H1 (cell line): Measurements from ENCODE around the gene ZBTB46. TPM values are rescaled to one million over a fixed set of nuclear protein-coding genes. Genes with fewer than 3 reads are reported as not detected.

Experiments used
- CTCF ChIA-PET: fragments of 300-600 bp; sonication (Branson Sonifier 250); formaldehyde crosslinking; loops from one replicate; lab custom pipeline; 2021; ENCODE audit not compliant: partially characterized antibody; lab: Charles Lee
- POLR2A ChIA-PET: fragments of 300-600 bp; sonication (Branson Sonifier 250); formaldehyde crosslinking; loops from one replicate; lab custom pipeline; 2021; ENCODE audit warnings: inconsistent platforms; ENCODE audit not compliant: partially characterized antibody; lab: Charles Lee
- DNase-seq, 2 experiments: peaks; one replicate each; pipeline versions ENCODE4 v3.0.0 to v3.0.0-alpha.2; 2010 to 2022; ENCODE audit warnings: low spot score in 2 of 2, low read depth in 1 of 2, mixed read lengths in 1 of 2
- FAIRE-seq: peaks from 2 replicates; lab custom pipeline; 2011; peaks lifted over from hg19 to GRCh38; lab: Jason Lieb, UNC
- H2AFZ ChIP-seq: 2 replicates; pipeline ENCODE4 v1.8.1; 2012; ENCODE audit warnings: low read length, inconsistent platforms
- H2AK5ac ChIP-seq: 2 replicates; pipeline ENCODE4 v1.6.1; 2013; ENCODE audit warnings: low read depth, low read length
- H2BK120ac ChIP-seq: replicated peaks from 2 replicates; pipeline ENCODE3; 2013; ENCODE audit warnings: low read depth, low read length, inconsistent platforms
- H2BK12ac ChIP-seq: 2 replicates; pipeline ENCODE4 v1.6.1; 2013; ENCODE audit warnings: low read depth, low read length
- H2BK15ac ChIP-seq: 2 replicates; pipeline ENCODE4 v1.6.1; 2013; ENCODE audit warnings: low read length
- H2BK20ac ChIP-seq: 2 replicates; pipeline ENCODE4 v1.6.1; 2013; ENCODE audit warnings: low read length
- H2BK5ac ChIP-seq: 2 replicates; pipeline ENCODE4 v1.6.1; 2013; ENCODE audit warnings: low read depth, low read length
- H3K14ac ChIP-seq: 2 replicates; pipeline ENCODE4 v1.6.1; 2013; ENCODE audit warnings: inconsistent platforms; ENCODE audit not compliant: insufficient read length
- H3K18ac ChIP-seq: 2 replicates; pipeline ENCODE4 v1.6.1; 2013; ENCODE audit warnings: low read length; ENCODE audit errors: extremely low read depth
- H3K23ac ChIP-seq: 2 replicates; pipeline ENCODE4 v1.6.1; 2013; ENCODE audit warnings: inconsistent platforms; ENCODE audit not compliant: insufficient read length
- H3K23me2 ChIP-seq: 2 replicates; pipeline ENCODE4 v1.6.1; 2013; ENCODE audit warnings: low read depth, low read length
- H3K27ac ChIP-seq: 2 replicates; pipeline ENCODE4 v1.6.1; 2011; ENCODE audit warnings: low read depth, low read length, inconsistent platforms
- H3K27me3 ChIP-seq, 4 experiments: replicated peaks in 1 of 4; 1 replicate in 1 of 4; 2 replicates in 3 of 4; pipeline versions ENCODE4 v1.6.1 to v1.8.1; 2011 to 2013; ENCODE audit warnings: low read length in 3 of 4, mild to moderate bottlenecking in 3 of 4, inconsistent platforms in 2 of 4, mixed read lengths in 2 of 4, moderate library complexity in 1 of 4; ENCODE audit not compliant: control insufficient read depth in 3 of 4, insufficient read depth in 3 of 4; ENCODE audit errors: extremely low read depth in 1 of 4
- H3K36me3 ChIP-seq, 4 experiments: 2 replicates each; pipeline versions ENCODE4 v1.6.1 to v1.8.1; 2011 to 2013; ENCODE audit warnings: mild to moderate bottlenecking in 4 of 4, low read length in 3 of 4, moderate library complexity in 2 of 4, control low read depth in 1 of 4, inconsistent platforms in 1 of 4; ENCODE audit not compliant: insufficient read depth in 4 of 4, control insufficient read depth in 2 of 4
- H3K4ac ChIP-seq: replicated peaks from 2 replicates; pipeline ENCODE3; 2013; ENCODE audit warnings: low read length, low read depth, mixed read lengths, inconsistent platforms; ENCODE audit not compliant: insufficient read length
- H3K4me1 ChIP-seq, 4 experiments: replicated peaks in 1 of 4; 1 replicate in 1 of 4; 2 replicates in 3 of 4; pipeline versions ENCODE4 v1.6.1 to v1.8.1; 2011 to 2013; ENCODE audit warnings: low read length in 3 of 4, inconsistent platforms in 2 of 4, mixed read lengths in 1 of 4; ENCODE audit not compliant: insufficient read depth in 4 of 4, control insufficient read depth in 3 of 4
- H3K4me2 ChIP-seq, 2 experiments: 2 replicates each; pipeline versions ENCODE4 v1.6.1 to v1.8.1; 2011 to 2013; ENCODE audit warnings: low read depth in 2 of 2, low read length in 2 of 2, control low read depth in 1 of 2, inconsistent platforms in 1 of 2, mild to moderate bottlenecking in 1 of 2; ENCODE audit not compliant: insufficient read depth in 1 of 2
- H3K4me3 ChIP-seq, 4 experiments: fragments of 200-600, 300-600 bp in 1 of 4; sonication (generic), shearing (Covaris generic), sonication (Bioruptor Twin) in 1 of 4; 2 replicates each; pipeline versions ENCODE4 v1.5.1 to v1.8.1; 2011 to 2016; ENCODE audit warnings: low read length in 4 of 4, low read depth in 3 of 4, control low read depth in 2 of 4, inconsistent platforms in 2 of 4, mild to moderate bottlenecking in 2 of 4, mixed read lengths in 1 of 4, moderate library complexity in 1 of 4; ENCODE audit not compliant: insufficient read depth in 2 of 4; ENCODE audit errors: extremely low read depth in 1 of 4
- H3K56ac ChIP-seq: replicated peaks from 2 replicates; pipeline ENCODE3; 2013; ENCODE audit warnings: low read depth, mild to moderate bottlenecking, mixed read lengths, low read length, inconsistent platforms; ENCODE audit not compliant: insufficient read length
- H3K79me1 ChIP-seq: 2 replicates; pipeline ENCODE4 v1.6.1; 2013; ENCODE audit warnings: low read depth, low read length, control low read depth
- H3K79me2 ChIP-seq, 2 experiments: 2 replicates each; pipeline versions ENCODE4 v1.6.1 to v1.8.1; 2012 to 2013; ENCODE audit warnings: low read length in 2 of 2, mild to moderate bottlenecking in 2 of 2, inconsistent platforms in 1 of 2; ENCODE audit not compliant: insufficient read depth in 2 of 2, control insufficient read depth in 1 of 2
- H3K9ac ChIP-seq, 4 experiments: replicated peaks in 1 of 4; 1 replicate in 1 of 4; 2 replicates in 3 of 4; pipeline versions ENCODE4 v1.6.1 to v1.8.1; 2011 to 2013; ENCODE audit warnings: low read depth in 3 of 4, low read length in 3 of 4, control low read depth in 2 of 4, mild to moderate bottlenecking in 2 of 4, moderate library complexity in 2 of 4, inconsistent platforms in 1 of 4; ENCODE audit errors: extremely low read depth in 1 of 4
- H3K9me3 ChIP-seq, 2 experiments: 2 replicates each; pipeline versions ENCODE4 v1.6.1 to v1.8.1; 2012 to 2013; ENCODE audit warnings: mild to moderate bottlenecking in 2 of 2, moderate library complexity in 2 of 2, control low read depth in 1 of 2, inconsistent platforms in 1 of 2, low read depth in 1 of 2, low read length in 1 of 2, mixed read lengths in 1 of 2; ENCODE audit not compliant: insufficient read depth in 2 of 2
- H4K20me1 ChIP-seq, 2 experiments: replicated peaks in 1 of 2; 2 replicates each; pipeline versions ENCODE3 to v1.8.1; 2011 to 2013; ENCODE audit warnings: inconsistent platforms in 2 of 2, low read length in 2 of 2, mild to moderate bottlenecking in 1 of 2; ENCODE audit not compliant: insufficient read depth in 2 of 2, control insufficient read depth in 1 of 2
- H4K5ac ChIP-seq: 2 replicates; pipeline ENCODE4 v1.6.1; 2013; ENCODE audit warnings: low read length, low read depth, mixed read lengths, inconsistent platforms; ENCODE audit not compliant: insufficient read length
- H4K8ac ChIP-seq: 2 replicates; pipeline ENCODE4 v1.8.0; 2013; ENCODE audit warnings: mild to moderate bottlenecking, moderate library complexity, low read length, inconsistent platforms; ENCODE audit not compliant: insufficient read depth; ENCODE audit errors: extremely low read depth
- H4K91ac ChIP-seq: replicated peaks from 2 replicates; pipeline ENCODE3; 2013; ENCODE audit warnings: low read length, mixed read lengths, inconsistent platforms; ENCODE audit not compliant: insufficient read length
- BRCA1 ChIP-seq: IDR thresholded peaks from 2 replicates; pipeline ENCODE4 v1.6.1; 2012; ENCODE audit warnings: low read depth, low read length, improper control_type of control experiment
- CTCF ChIP-seq, 3 experiments: IDR thresholded peaks; 1 replicate in 2 of 3; 2 replicates in 1 of 3; pipeline versions ENCODE4 v1.5.1 to v1.6.1; 2011; ENCODE audit warnings: low read length in 3 of 3, mild to moderate bottlenecking in 3 of 3, inconsistent platforms in 2 of 3, low read depth in 1 of 3, moderate library complexity in 1 of 3; ENCODE audit not compliant: insufficient read depth in 1 of 3; ENCODE audit errors: control extremely low read depth in 1 of 3
- JUN ChIP-seq: IDR thresholded peaks from 2 replicates; pipeline ENCODE4 v1.6.1; 2011; ENCODE audit warnings: low read depth, mild to moderate bottlenecking, improper control_type of control experiment, low read length
- NRF1 ChIP-seq: IDR thresholded peaks from 2 replicates; pipeline ENCODE4 v1.6.1; 2011; ENCODE audit warnings: mild to moderate bottlenecking, low read depth, low read length, improper control_type of control experiment
- POLR2A ChIP-seq, 2 experiments: IDR thresholded peaks; 1 replicate in 1 of 2; 2 replicates in 1 of 2; pipeline ENCODE4 v1.6.1; 2011; ENCODE audit warnings: low read depth in 2 of 2, low read length in 2 of 2, mild to moderate bottlenecking in 2 of 2; ENCODE audit errors: control extremely low read depth in 1 of 2
- RXRA ChIP-seq: IDR thresholded peaks from 2 replicates; pipeline ENCODE4 v1.6.1; 2011; ENCODE audit warnings: low read depth, mild to moderate bottlenecking, low read length, moderate library complexity; ENCODE audit not compliant: insufficient read depth
- SIX5 ChIP-seq: IDR thresholded peaks from 2 replicates; pipeline ENCODE4 v1.6.1; 2011; ENCODE audit warnings: mild to moderate bottlenecking, low read depth, low read length
- TEAD4 ChIP-seq: IDR thresholded peaks from 2 replicates; pipeline ENCODE4 v1.6.1; 2012; ENCODE audit warnings: low read depth, low read length, inconsistent platforms, mixed read lengths
- ZNF274 ChIP-seq: IDR thresholded peaks from 2 replicates; pipeline ENCODE4 v1.7.0; 2012; ENCODE audit warnings: low read length, borderline replicate concordance; ENCODE audit errors: extremely low read depth
- WGBS, 2 experiments: shearing (Covaris generic) in 1 of 2; methylation state at CpG; one replicate each; pipeline versions ENCODE4 v1.1.6 to v1.1.7; 2013 to 2015; ENCODE audit warnings: low lambda C conversion rate in 2 of 2, mixed read lengths in 2 of 2, inconsistent platforms in 1 of 2, low coverage in 1 of 2, missing lambda C conversion rate in 1 of 2; ENCODE audit not compliant: insufficient replicate concordance in 2 of 2, insufficient coverage in 1 of 2, insufficient read length in 1 of 2; ENCODE audit errors: extremely low coverage in 1 of 2, missing lambda C conversion rate in 1 of 2; 5-methylcytosine and 5-hydroxymethylcytosine counted together
- polyA plus RNA-seq, 7 experiments: library from polyadenylated mRNA; depleted of rRNA in 3 of 7; stranded (reverse) in 5 of 7; unstranded in 2 of 7; fragments of >200 nt in 5 of 7; fragments of 200-250 nt in 2 of 7; gene quantifications; 1 replicate in 5 of 7; 2 replicates in 1 of 7; 4 replicates in 1 of 7; pipeline versions ENCODE4 v1.2.1 to v1.2.3, GENCODE V29; 2011 to 2013; ENCODE audit warnings: missing spikeins in 2 of 7, mixed read lengths in 2 of 7
- total RNA-seq: library from RNA; stranded (reverse); fragmentation: NEBNext Ultra II Directional; extraction: Animal tissue kit (Norgen Biotek cat#: 25700); gene quantifications from 2 replicates; pipeline ENCODE4 v1.2.1, GENCODE V29; 2021

ZBTB46 gene
- total and polyA plus RNA-seq, 2 of the 8 experiments (the other 6 are each of a cell fraction or from before 2014, with no cell fraction given): 6.4 to 22.4 TPM

GRCh38 chr20:63863798-63864544 is 32.9 kb upstream of the ZBTB46 start:
- ChIA-PET POLR2A (interaction anchor here (0.7 to 5.9 kb wide), 33 partner anchors 9 to 211 kb away, joined by 3 to 52 read pairs (median 5); partner anchors contain the start of genes ARFRP1, DNAJC5, PRPF6 and RTEL1), CTCF (interaction anchor here (0.8 to 5.8 kb wide), 19 partner anchors 9 to 400 kb away, joined by 3 to 59 read pairs (median 4); partner anchors contain the start of genes ARFRP1 and ZGPAT)
- Histone ChIP-seq H2AK5ac (peak overlapping the region; percentile 28), H4K91ac (peak overlapping the region; percentile 45), H3K27me3 (no peaks in the 10 kb centered on the region), H3K79me2 (peaks cover 0 to 43% of the 10 kb centered on the region in 2 experiments; a peak in 2 of 4 replicates), H3K79me1 (peaks cover 6% of the 10 kb centered on the region), H2BK15ac (no peak overlapping the region; the same call in 1 of the 2 replicates), H2BK5ac (peak overlapping the region; percentile 92), H3K9ac (peak overlapping the region in 3 of 4 experiments; percentile 72 to 80 (median 75); a peak in 5 of 7 replicates), H2AFZ (no peak overlapping the region), H3K4me3 (peak overlapping the region; percentile 49 to 95 (median 92)), H2BK20ac (no peak overlapping the region), H3K56ac (no peak overlapping the region), H2BK120ac (no peak overlapping the region), H4K20me1 (peaks cover 0 to 8% of the 10 kb centered on the region in 2 experiments), H3K23me2 (peaks cover 4% of the 10 kb centered on the region; the same call in 1 of the 2 replicates), H3K4me2 (peak overlapping the region; percentile 36 to 83), H2BK12ac (peak overlapping the region; percentile 50; the same call in 1 of the 2 replicates), H3K18ac (peak overlapping the region; percentile 83), H3K23ac (no peak overlapping the region), H3K14ac (no peak overlapping the region), H3K4me1 (peaks cover 6 to 13% (median 10%) of the 10 kb centered on the region in 4 experiments), H3K9me3 (no peaks in the 10 kb centered on the region), H3K27ac (peak overlapping the region; percentile 66; the same call in 1 of the 2 replicates), H3K36me3 (peaks cover 0 to 19% (median 4%) of the 10 kb centered on the region in 4 experiments; a peak in 3 of 8 replicates), H4K8ac (peak overlapping the region; percentile 75; the same call in 1 of the 2 replicates), H4K5ac (peak overlapping the region; percentile 65), H3K4ac (peak overlapping the region; percentile 8)
- peak; percentile 23 to 68 for DNase-seq
- no peak for FAIRE-seq
- 22% methylated on average over 38 of the region's 38 CpGs; no CpG with 5 or more reads in 1 of the 2 experiments for WGBS, 2 experiments
- TF ChIP-seq CTCF (IDR thresholded peaks at IDR 0.05; ENCODE audit: control extremely low read depth in 1 of 3, insufficient read depth in 1 of 3, low read depth in 1 of 3, low read length in 3 of 3) (peak; percentile 72 to 74 (median 73)), ZNF274 (no peak), SIX5 (no peak), POLR2A (IDR thresholded peaks at IDR 0.05; ENCODE audit: control extremely low read depth in 1 of 2, low read depth in 2 of 2, low read length in 2 of 2) (no peak), TEAD4 (no peak), RXRA (no peak), JUN (no peak), BRCA1 (no peak), NRF1 (peak; percentile 26; the same call in 1 of the 2 replicates)
